DOHH2 (cell line): ENCODE results near the gene SPATA13.

ENCODE experiments used
- H3F3A ChIP-seq: fragments of 200-600 bp; sonication (generic), shearing (Covaris generic); 2 replicates; pipeline ENCODE4 v1.6.0; 2016; ENCODE audit warnings: antibody characterized with exemption, mild to moderate bottlenecking; ENCODE audit not compliant: control insufficient read depth, insufficient read depth
- H3K27ac ChIP-seq: fragments of 200-600 bp; sonication (generic); 2 replicates; pipeline ENCODE4 v1.5.1; 2014; ENCODE audit warnings: low read depth, mild to moderate bottlenecking, low read length, moderate library complexity
- H3K27me3 ChIP-seq: fragments of 200-600 bp; sonication (generic); 2 replicates; pipeline ENCODE4 v1.6.1; 2014; ENCODE audit warnings: mild to moderate bottlenecking, low read length, mixed read lengths; ENCODE audit not compliant: control insufficient read depth
- H3K36me3 ChIP-seq: fragments of 200-600 bp; sonication (generic); 2 replicates; pipeline ENCODE4 v1.6.1; 2014; ENCODE audit warnings: mild to moderate bottlenecking, low read length, moderate library complexity, mixed read lengths; ENCODE audit not compliant: control insufficient read depth
- H3K4me1 ChIP-seq: fragments of 200-600 bp; sonication (generic); 2 replicates; pipeline ENCODE4 v1.6.1; 2014; ENCODE audit warnings: mild to moderate bottlenecking, low read length, mixed read lengths; ENCODE audit not compliant: control insufficient read depth
- H3K4me2 ChIP-seq: fragments of 200-600 bp; sonication (generic); 2 replicates; pipeline ENCODE4 v1.6.0; 2014; ENCODE audit warnings: mild to moderate bottlenecking, low read length, moderate library complexity
- H3K4me3 ChIP-seq: fragments of 200-600 bp; sonication (generic); 2 replicates; pipeline ENCODE4 v1.5.1; 2014; ENCODE audit warnings: mild to moderate bottlenecking, low read length, mixed read lengths
- H3K79me2 ChIP-seq: fragments of 200-600 bp; sonication (generic); 2 replicates; pipeline ENCODE4 v1.6.1; 2014; ENCODE audit warnings: mild to moderate bottlenecking, low read length, mixed read lengths; ENCODE audit not compliant: control insufficient read depth
- H3K9me2 ChIP-seq: fragments of 200-600 bp; sonication (generic); replicated peaks from 2 replicates; pipeline ENCODE4 v1.6.1; 2014; ENCODE audit warnings: mild to moderate bottlenecking, low read length, mixed read lengths; ENCODE audit not compliant: control insufficient read depth
- H3K9me3 ChIP-seq: fragments of 200-600 bp; sonication (generic); 2 replicates; pipeline ENCODE4 v1.6.1; 2014; ENCODE audit warnings: antibody characterized with exemption, low read length, mixed read lengths; ENCODE audit not compliant: control insufficient read depth, insufficient read depth
- H4K20me1 ChIP-seq: fragments of 200-600 bp; sonication (generic); 2 replicates; pipeline ENCODE4 v1.6.0; 2014; ENCODE audit warnings: low read depth, mild to moderate bottlenecking, antibody characterized with exemption, low read length, moderate library complexity; ENCODE audit not compliant: control insufficient read depth, insufficient read depth
- CTCF ChIP-seq: fragments of 200-600 bp; sonication (generic); IDR thresholded peaks from one replicate; pipeline ENCODE4 v1.5.1; 2014; ENCODE audit warnings: antibody characterized with exemption, mild to moderate bottlenecking, low read depth, low read length; ENCODE audit not compliant: poor library complexity, severe bottlenecking
- EZH2phosphoT487 ChIP-seq: fragments of 200-600 bp; sonication (generic); IDR thresholded peaks from 2 replicates; pipeline ENCODE4 v1.6.1; 2017; ENCODE audit warnings: borderline replicate concordance, mild to moderate bottlenecking, antibody characterized with exemption, low read length, moderate library complexity, mixed read lengths

Gene SPATA13

GRCh38 chr13:24328145-24328544 lies 167.6 kb downstream of the SPATA13 start:
- no peaks in the 10 kb centered on the region for H3K79me2 ChIP-seq
- no peak overlapping the region for H3K4me3 ChIP-seq
- TF ChIP-seq CTCF, result no peak
- no peaks in the 10 kb centered on the region for H3K27me3 ChIP-seq
- no peak overlapping the region for H3K27ac ChIP-seq
- no peaks in the 10 kb centered on the region for H3K9me2 ChIP-seq
- H3K36me3 ChIP-seq, result no peaks in the 10 kb centered on the region
- H3K4me2 ChIP-seq, result no peak overlapping the region
- H3K4me1 ChIP-seq, result no peaks in the 10 kb centered on the region
- no peaks in the 10 kb centered on the region for H3K9me3 ChIP-seq
- H3F3A ChIP-seq, result no peaks in the 10 kb centered on the region
- H4K20me1 ChIP-seq, result no peaks in the 10 kb centered on the region

- TF ChIP-seq EZH2phosphoT487 (no peak), CTCF (no peak)
- no peaks in the 10 kb centered on the region for H3K79me2 ChIP-seq
- H3K27ac ChIP-seq, result no peak overlapping the region
- H3K4me1 ChIP-seq, result no peaks in the 10 kb centered on the region
- no peaks in the 10 kb centered on the region for H3K27me3 ChIP-seq
- no peaks in the 10 kb centered on the region for H3K36me3 ChIP-seq
- H3F3A ChIP-seq, result no peaks in the 10 kb centered on the region
- H3K4me2 ChIP-seq, result no peak overlapping the region
- no peaks in the 10 kb centered on the region for H4K20me1 ChIP-seq
- H3K4me3 ChIP-seq, result no peak overlapping the region
- peaks cover 5% of the 10 kb centered on the region; the same call in 1 of the 2 replicates for H3K9me3 ChIP-seq
- H3K9me2 ChIP-seq, result no peaks in the 10 kb centered on the region
Measured at GRCh38 chr13:24338721-24339120, 178.2 kb downstream of the SPATA13 start.

- no peaks in the 10 kb centered on the region for H4K20me1 ChIP-seq
- no peaks in the 10 kb centered on the region for H3K4me1 ChIP-seq
- no peaks in the 10 kb centered on the region for H3K36me3 ChIP-seq
- H3K9me2 ChIP-seq, result no peaks in the 10 kb centered on the region
- no peak overlapping the region for H3K27ac ChIP-seq
- H3K79me2 ChIP-seq, result no peaks in the 10 kb centered on the region
- TF ChIP-seq CTCF (no peak), EZH2phosphoT487 (no peak)
- no peak overlapping the region for H3K4me3 ChIP-seq
- no peak overlapping the region for H3K4me2 ChIP-seq
- H3K9me3 ChIP-seq, result peaks cover 5% of the 10 kb centered on the region; the same call in 1 of the 2 replicates
- no peaks in the 10 kb centered on the region for H3K27me3 ChIP-seq
- no peaks in the 10 kb centered on the region for H3F3A ChIP-seq
Measured at GRCh38 chr13:24339937-24340607, 179.6 kb downstream of the SPATA13 start.

- Histone ChIP-seq H3K4me2 (no peak overlapping the region), H3K79me2 (no peaks in the 10 kb centered on the region), H3K9me3 (peaks cover 5% of the 10 kb centered on the region; the same call in 1 of the 2 replicates), H3K36me3 (no peaks in the 10 kb centered on the region), H3K4me3 (no peak overlapping the region), H4K20me1 (no peaks in the 10 kb centered on the region), H3K27me3 (no peaks in the 10 kb centered on the region), H3F3A (no peaks in the 10 kb centered on the region), H3K27ac (no peak overlapping the region), H3K4me1 (no peaks in the 10 kb centered on the region), H3K9me2 (no peaks in the 10 kb centered on the region)
- TF ChIP-seq EZH2phosphoT487 (no peak), CTCF (no peak)
Measured at GRCh38 chr13:24340608-24340955, 180.1 kb downstream of the SPATA13 start.
